BJ (cell line): ENCODE measurements around the gene ZNF143. TPM values are rescaled to one million over a fixed set of nuclear protein-coding genes. Genes with fewer than 3 reads are reported as not detected.
"Not testable (repeated sequence)": the region's sequence is repeated elsewhere in the genome, so short reads cannot be mapped to it uniquely, and the experiment has no call there.

Source experiments
- CTCF ChIA-PET: fragments of 350-600 bp; formaldehyde crosslinking; extraction: SDS; loops from one replicate; lab custom pipeline; 2021; ENCODE audit warnings: antibody characterized with exemption, inconsistent platforms; lab: Yijun Ruan, JAX
- POLR2A ChIA-PET: fragments of 300-600 bp; sonication (Branson Sonifier 250); formaldehyde crosslinking; extraction: SDS; loops from one replicate; lab custom pipeline; 2021; ENCODE audit warnings: antibody characterized with exemption; lab: Charles Lee
- DNase-seq: peaks from one replicate; pipeline ENCODE4 v3.0.0-alpha.2; 2011; ENCODE audit warnings: low read depth
- H3K27me3 ChIP-seq: 2 replicates; pipeline ENCODE4 v1.6.0; 2011; ENCODE audit warnings: low read length; ENCODE audit not compliant: control insufficient read depth, insufficient read depth
- H3K36me3 ChIP-seq: 2 replicates; pipeline ENCODE4 v1.5.1; 2011; ENCODE audit warnings: low read length; ENCODE audit not compliant: control insufficient read depth, insufficient read depth
- H3K4me3 ChIP-seq: 2 replicates; pipeline ENCODE4 v1.5.1; 2011; ENCODE audit warnings: low read depth, mild to moderate bottlenecking, control low read depth, low read length
- CTCF ChIP-seq: IDR thresholded peaks from 2 replicates; pipeline ENCODE4 v1.5.1; 2011; ENCODE audit warnings: low read depth, mild to moderate bottlenecking, control low read depth, inconsistent platforms, low read length, moderate library complexity; ENCODE audit not compliant: insufficient read depth
- polyA plus RNA-seq: library from polyadenylated mRNA; depleted of rRNA; stranded (reverse); fragments of >200 nt; gene quantifications from 2 replicates; pipeline ENCODE4 v1.2.3, GENCODE V29; 2011

ZNF143 gene
- polyA plus RNA-seq, 1 experiment: 27.8 TPM

- ChIA-PET CTCF (no interaction called here), POLR2A (no interaction called here)
- Histone ChIP-seq H3K27me3 (no peaks in the 10 kb centered on the region), H3K4me3 (no peak overlapping the region), H3K36me3 (peaks cover 2% of the 10 kb centered on the region; the same call in 1 of the 2 replicates)
- TF ChIP-seq CTCF: no peak
- DNase-seq: no peak
Observed at GRCh38 chr11:9512370-9513019, 51.7 kb downstream of the ZNF143 start.

- H3K4me3 ChIP-seq, POLR2A ChIA-PET, H3K27me3 ChIP-seq, CTCF ChIA-PET, DNase-seq, H3K36me3 ChIP-seq: not testable (repeated sequence)
Observed at GRCh38 chr11:9514576-9514975, 53.8 kb downstream of the ZNF143 start.

- H3K27me3 ChIP-seq: no peaks in the 10 kb centered on the region
- CTCF ChIA-PET: interaction anchor here (0.7 to 1.9 kb wide), 5 partner anchors 9 to 500 kb away, joined by 3 to 7 read pairs (median 3); no protein-coding TSS in a partner anchor
- TF ChIP-seq CTCF: no peak
- POLR2A ChIA-PET: no interaction called here
- no peak for DNase-seq
- peaks cover 2% of the 10 kb centered on the region; the same call in 1 of the 2 replicates for H3K36me3 ChIP-seq
- H3K4me3 ChIP-seq: no peak overlapping the region
Observed at GRCh38 chr11:9516113-9516512, 55.3 kb downstream of the ZNF143 start.

GRCh38 chr11:9518835-9519410 lies 58.1 kb downstream of the ZNF143 start:
- H3K4me3 ChIP-seq: no peak overlapping the region
- H3K36me3 ChIP-seq: no peaks in the 10 kb centered on the region
- CTCF ChIA-PET: interaction anchor here (0.7 kb wide), 1 partner anchor 16 kb away, joined by 3 read pairs; no protein-coding TSS in a partner anchor
- POLR2A ChIA-PET: no interaction called here
- DNase-seq: no peak
- H3K27me3 ChIP-seq: no peaks in the 10 kb centered on the region
- TF ChIP-seq CTCF: no peak

GRCh38 chr11:9524001-9524400 lies 63.2 kb downstream of the ZNF143 start:
- no peak for TF ChIP-seq CTCF
- Histone ChIP-seq H3K27me3 (no peaks in the 10 kb centered on the region), H3K36me3 (no peaks in the 10 kb centered on the region; the same call in 1 of the 2 replicates), H3K4me3 (no peak overlapping the region)
- DNase-seq: no peak
- POLR2A ChIA-PET: no interaction called here
- CTCF ChIA-PET: interaction anchor here (2.8 to 5.2 kb wide), 2 partner anchors 11 to 17 kb away, joined by 11 to 15 read pairs; no protein-coding TSS in a partner anchor
